Vagina (tissue), 2 donors: ENCODE measurements around the gene ARPC5. TPM values are rescaled to one million over a fixed set of nuclear protein-coding genes. Genes with fewer than 3 reads are reported as not detected.

ENCODE experiments used
- DNase-seq, 2 donors: peaks; one replicate each; pipeline ENCODE4 v3.0.0-alpha.2; 2017; ENCODE audit errors: extremely low spot score in 2 of 2
- H3K27ac ChIP-seq: fragments of 200-600 bp; sonication (generic); one replicate; pipeline ENCODE4 v1.5.1; 2019
- H3K27me3 ChIP-seq: fragments of 200-600 bp; sonication (generic); one replicate; pipeline ENCODE4 v1.5.1; 2019
- H3K36me3 ChIP-seq, 2 donors: fragments of 200-600 bp; sonication (generic); one replicate each; pipeline ENCODE4 v1.5.1; 2017 to 2019
- H3K4me1 ChIP-seq: fragments of 200-600 bp; sonication (generic); one replicate; pipeline ENCODE4 v1.5.1; 2019
- H3K4me3 ChIP-seq, 2 donors: fragments of 200-600 bp; sonication (generic); 1 replicate in 1 of 2; 2 replicates in 1 of 2; pipeline ENCODE4 v1.5.1; 2016 to 2019
- H3K9me3 ChIP-seq: fragments of 200-600 bp; sonication (generic); one replicate; pipeline ENCODE4 v1.5.1; 2019
- POLR2A ChIP-seq, 2 donors: fragments of 450-650 bp; IDR thresholded peaks; one replicate each; pipeline ENCODE4 v1.6.1; 2017; ENCODE audit warnings: antibody characterized with exemption in 2 of 2, mild to moderate bottlenecking in 2 of 2, moderate library complexity in 2 of 2
- POLR2AphosphoS5 ChIP-seq, 2 donors: sonication (generic); formaldehyde crosslinking; IDR thresholded peaks; one replicate each; pipeline ENCODE4 v1.9.0; 2017; ENCODE audit warnings: antibody characterized with exemption in 2 of 2, mild to moderate bottlenecking in 2 of 2, low read depth in 1 of 2; ENCODE audit not compliant: insufficient read depth in 1 of 2
- intact Hi-C: fragments of 100-400 bp; cut with DNase I; formaldehyde crosslinking; loops from one replicate; pipeline ENCODE4 v1.15.1; 2023
- total RNA-seq: library from RNA; depleted of rRNA; stranded (reverse); fragments of >200 nt; gene quantifications from one replicate; pipeline ENCODE4 v1.2.3, GENCODE V29; 2016
- TF ChIP-seq, protein P1 (sequence below), 3 experiments: fragments of 450-650 bp in 2 of 3; fragments of 200-600 bp in 1 of 3; sonication (generic) in 1 of 3; IDR thresholded peaks; one replicate each; pipeline ENCODE4 v1.5.1; 2017 to 2019; ENCODE audit warnings: antibody characterized with exemption in 3 of 3, mild to moderate bottlenecking in 2 of 3, moderate library complexity in 2 of 3

Gene ARPC5
- total RNA-seq, 1 donor from 2014 or later, result 48.4 TPM

DNA sequence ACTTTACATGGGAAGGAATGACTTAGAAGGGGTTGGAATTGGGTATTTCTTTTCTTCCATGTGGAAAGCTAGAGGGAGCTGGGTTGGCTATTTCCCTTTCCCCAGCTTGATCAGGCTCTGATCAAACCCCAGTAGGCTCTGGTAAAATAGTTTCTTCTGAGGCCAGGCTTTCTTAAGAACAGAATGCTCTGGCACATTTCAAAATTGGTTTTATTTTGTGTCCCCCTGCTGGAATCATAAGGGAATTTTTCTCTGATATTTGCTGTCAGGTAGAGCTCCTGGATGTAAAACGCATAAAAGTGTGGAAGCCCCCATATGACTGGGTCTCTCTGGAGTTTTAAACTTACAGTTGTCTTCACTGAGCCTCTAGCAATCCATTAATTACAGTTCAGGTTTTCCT is 34.6 kb upstream of the ARPC5 start:
- no peak overlapping the region for H3K27ac ChIP-seq
- no peak for DNase-seq
- TF ChIP-seq POLR2AphosphoS5 (IDR thresholded peaks at IDR 0.05; ENCODE audit: insufficient read depth in 1 of 2, low read depth in 1 of 2) (no peak), POLR2A (IDR thresholded peaks at IDR 0.05) (no peak)
- TF ChIP-seq, protein P1, sequence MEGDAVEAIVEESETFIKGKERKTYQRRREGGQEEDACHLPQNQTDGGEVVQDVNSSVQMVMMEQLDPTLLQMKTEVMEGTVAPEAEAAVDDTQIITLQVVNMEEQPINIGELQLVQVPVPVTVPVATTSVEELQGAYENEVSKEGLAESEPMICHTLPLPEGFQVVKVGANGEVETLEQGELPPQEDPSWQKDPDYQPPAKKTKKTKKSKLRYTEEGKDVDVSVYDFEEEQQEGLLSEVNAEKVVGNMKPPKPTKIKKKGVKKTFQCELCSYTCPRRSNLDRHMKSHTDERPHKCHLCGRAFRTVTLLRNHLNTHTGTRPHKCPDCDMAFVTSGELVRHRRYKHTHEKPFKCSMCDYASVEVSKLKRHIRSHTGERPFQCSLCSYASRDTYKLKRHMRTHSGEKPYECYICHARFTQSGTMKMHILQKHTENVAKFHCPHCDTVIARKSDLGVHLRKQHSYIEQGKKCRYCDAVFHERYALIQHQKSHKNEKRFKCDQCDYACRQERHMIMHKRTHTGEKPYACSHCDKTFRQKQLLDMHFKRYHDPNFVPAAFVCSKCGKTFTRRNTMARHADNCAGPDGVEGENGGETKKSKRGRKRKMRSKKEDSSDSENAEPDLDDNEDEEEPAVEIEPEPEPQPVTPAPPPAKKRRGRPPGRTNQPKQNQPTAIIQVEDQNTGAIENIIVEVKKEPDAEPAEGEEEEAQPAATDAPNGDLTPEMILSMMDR (IDR thresholded peaks at IDR 0.05), result no peak
- no peak overlapping the region for H3K4me3 ChIP-seq
- H3K9me3 ChIP-seq, result no peaks in the 10 kb centered on the region
- H3K4me1 ChIP-seq, result peaks cover 8% of the 10 kb centered on the region
- no peaks in the 10 kb centered on the region for H3K27me3 ChIP-seq
- no peaks in the 10 kb centered on the region for H3K36me3 ChIP-seq
- intact Hi-C loops, result no loop called here

DNA sequence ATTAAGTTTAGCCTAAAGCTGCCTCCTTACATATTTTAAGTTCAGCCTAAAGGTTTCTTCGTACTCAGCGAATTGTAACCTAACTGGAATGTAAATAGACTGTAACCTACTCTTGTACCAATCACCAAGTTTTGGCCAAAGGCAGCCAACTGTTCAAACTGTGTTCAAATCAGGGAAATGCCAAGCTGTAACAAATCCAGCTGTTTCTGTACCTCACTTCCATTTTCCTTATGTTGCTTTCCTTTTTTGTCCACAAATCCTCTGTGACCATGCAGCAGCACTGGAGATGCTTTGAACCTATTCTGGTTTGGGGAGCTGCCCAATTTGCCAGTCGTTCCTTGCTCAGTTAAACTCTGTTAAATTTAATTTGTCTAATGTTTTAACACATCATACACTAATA is 20.8 kb upstream of the ARPC5 start:
- H3K9me3 ChIP-seq, result no peaks in the 10 kb centered on the region
- H3K4me3 ChIP-seq, result no peak overlapping the region
- H3K27ac ChIP-seq, result no peak overlapping the region
- DNase-seq, result no peak
- intact Hi-C loops, result no loop called here
- H3K4me1 ChIP-seq, result no peaks in the 10 kb centered on the region
- H3K27me3 ChIP-seq, result no peaks in the 10 kb centered on the region
- no peak for TF ChIP-seq POLR2AphosphoS5 (IDR thresholded peaks at IDR 0.05; ENCODE audit: insufficient read depth in 1 of 2, low read depth in 1 of 2)
- TF ChIP-seq POLR2A (IDR thresholded peaks at IDR 0.05), result no peak
- TF ChIP-seq, protein P1 (IDR thresholded peaks at IDR 0.05), result no peak
- no peaks in the 10 kb centered on the region for H3K36me3 ChIP-seq

DNA sequence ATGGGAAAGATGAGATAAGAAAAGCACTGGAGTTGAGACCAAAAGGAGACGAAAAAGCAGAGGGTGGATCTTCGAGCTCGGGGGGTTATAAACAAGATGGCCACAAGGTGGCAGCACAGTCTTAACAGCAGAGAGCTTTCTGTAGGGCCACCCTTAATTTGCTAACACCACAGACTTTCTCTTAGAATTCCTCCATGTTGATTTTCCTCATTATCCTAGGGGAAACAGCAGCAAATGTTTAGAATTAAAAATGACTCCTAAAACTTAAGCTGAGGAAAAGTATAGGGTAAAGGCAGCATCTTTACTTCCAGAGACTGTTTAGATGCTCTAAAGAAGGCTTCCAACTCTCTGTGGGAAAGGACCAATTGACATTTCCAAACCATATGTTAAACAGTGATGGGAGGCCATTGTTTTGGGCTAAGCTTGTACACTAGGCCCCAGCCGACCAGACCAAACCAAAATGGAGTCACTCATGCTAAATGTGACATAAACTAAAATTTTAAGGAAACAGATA is 20.0 kb upstream of the ARPC5 start:
- Histone ChIP-seq H3K9me3 (no peaks in the 10 kb centered on the region), H3K4me1 (no peaks in the 10 kb centered on the region), H3K36me3 (no peaks in the 10 kb centered on the region), H3K27me3 (no peaks in the 10 kb centered on the region), H3K27ac (no peak overlapping the region), H3K4me3 (no peak overlapping the region)
- TF ChIP-seq POLR2A (IDR thresholded peaks at IDR 0.05) (no peak), POLR2AphosphoS5 (IDR thresholded peaks at IDR 0.05; ENCODE audit: insufficient read depth in 1 of 2, low read depth in 1 of 2) (peak in 1 of 2 donors; percentile 24)
- TF ChIP-seq, protein P1 (IDR thresholded peaks at IDR 0.05), result peak; percentile 80 to 87 (median 84)
- DNase-seq, result no peak
- intact Hi-C loops, result loop anchor here (2.0 kb wide), 1 partner anchor 259 kb away; no protein-coding TSS in a partner anchor

DNA sequence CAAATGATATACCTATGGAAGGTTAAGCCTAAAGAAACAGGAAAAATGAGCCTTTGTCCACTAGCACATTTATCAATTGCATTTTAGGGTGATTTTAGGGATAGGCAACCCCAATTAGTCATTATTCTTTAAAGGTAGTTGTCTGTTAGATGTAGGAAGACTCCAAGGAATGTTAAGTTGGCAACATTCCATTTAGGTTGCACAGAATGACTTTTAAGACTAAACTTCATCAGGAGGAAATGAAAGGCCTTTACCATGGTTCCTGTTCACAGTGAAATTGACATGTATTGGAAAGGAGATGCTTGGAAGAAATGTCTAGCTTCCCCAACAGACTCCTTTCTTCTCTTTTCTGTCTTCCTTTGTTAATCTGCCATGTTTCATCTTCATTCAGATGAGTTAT is 19.1 kb upstream of the ARPC5 start:
- Histone ChIP-seq H3K27ac (no peak overlapping the region), H3K27me3 (no peaks in the 10 kb centered on the region), H3K4me1 (no peaks in the 10 kb centered on the region), H3K36me3 (no peaks in the 10 kb centered on the region), H3K9me3 (no peaks in the 10 kb centered on the region), H3K4me3 (no peak overlapping the region)
- DNase-seq, result no peak
- intact Hi-C loops, result loop anchor here (2.0 kb wide), 1 partner anchor 260 kb away; no protein-coding TSS in a partner anchor
- TF ChIP-seq POLR2A (IDR thresholded peaks at IDR 0.05), result no peak
- TF ChIP-seq, protein P1 (IDR thresholded peaks at IDR 0.05), result no peak
- TF ChIP-seq POLR2AphosphoS5 (IDR thresholded peaks at IDR 0.05; ENCODE audit: insufficient read depth in 1 of 2, low read depth in 1 of 2), result no peak

DNA sequence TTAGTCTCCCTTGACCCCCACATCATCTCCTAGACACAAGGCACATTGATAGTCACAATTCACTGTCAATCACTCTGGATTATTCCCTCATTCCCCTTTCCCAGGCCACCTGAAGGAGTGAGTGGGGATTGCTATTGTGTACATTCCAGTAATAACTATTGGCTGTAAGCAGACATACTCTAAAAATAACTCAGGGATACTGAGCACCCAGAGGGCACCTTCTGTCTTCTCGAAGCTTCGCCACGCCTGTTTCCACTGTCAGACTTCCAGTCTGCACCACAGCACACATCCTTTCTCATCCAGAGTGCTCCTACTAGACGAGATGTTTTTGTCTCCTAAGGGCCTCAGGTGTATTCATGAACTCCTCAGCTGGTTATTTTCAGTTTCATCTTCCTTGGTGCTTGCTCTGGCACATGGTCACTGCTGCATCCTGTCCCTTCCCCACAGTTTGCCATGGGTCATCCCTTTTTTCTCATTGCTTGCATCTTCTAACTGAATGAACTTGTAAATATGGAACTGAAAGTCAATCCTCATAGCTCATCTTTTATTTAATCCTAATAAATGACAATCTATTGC is 18.4 kb upstream of the ARPC5 start:
- Histone ChIP-seq H3K9me3 (no peaks in the 10 kb centered on the region), H3K27me3 (no peaks in the 10 kb centered on the region), H3K4me1 (no peaks in the 10 kb centered on the region), H3K27ac (no peak overlapping the region), H3K36me3 (no peaks in the 10 kb centered on the region), H3K4me3 (no peak overlapping the region)
- TF ChIP-seq, protein P1 (IDR thresholded peaks at IDR 0.05), result no peak
- TF ChIP-seq POLR2AphosphoS5 (IDR thresholded peaks at IDR 0.05; ENCODE audit: insufficient read depth in 1 of 2, low read depth in 1 of 2) (no peak), POLR2A (IDR thresholded peaks at IDR 0.05) (no peak)
- DNase-seq, result no peak
- intact Hi-C loops, result loop anchor here (2.0 kb wide), 1 partner anchor 261 kb away; no protein-coding TSS in a partner anchor
